Urinary bladder (tissue), 4 donors: ENCODE results near the gene ENOX2. TPM values are rescaled to one million over a fixed set of nuclear protein-coding genes. Genes with fewer than 3 reads are reported as not detected.

Experiments
- DNase-seq: peaks from one replicate; pipeline ENCODE4 v3.0.0-alpha.2; 2015; ENCODE audit errors: extremely low spot score
- H3K27ac ChIP-seq: one replicate; pipeline ENCODE4 v1.5.1; 2013; ENCODE audit warnings: low read depth, mild to moderate bottlenecking, moderate library complexity
- H3K36me3 ChIP-seq: one replicate; pipeline ENCODE4 v1.6.1; 2013; ENCODE audit warnings: mild to moderate bottlenecking, moderate library complexity; ENCODE audit not compliant: insufficient read depth
- H3K4me1 ChIP-seq: one replicate; pipeline ENCODE4 v1.6.1; 2013; ENCODE audit warnings: mild to moderate bottlenecking, moderate library complexity; ENCODE audit not compliant: insufficient read depth
- H3K4me3 ChIP-seq: one replicate; pipeline ENCODE4 v1.5.1; 2013; ENCODE audit warnings: low read depth, low read length
- WGBS: extraction: QIAGEN DNeasy Blood & Tissue Kit; methylation state at CpG from one replicate; pipeline ENCODE4 v1.1.7; 2013; 5-methylcytosine and 5-hydroxymethylcytosine counted together
- polyA plus RNA-seq: library from polyadenylated mRNA; stranded (reverse); fragments of 200-250 nt; gene quantifications from one replicate; pipeline ENCODE4 v1.2.3, GENCODE V29; 2013
- total RNA-seq: library from RNA; depleted of rRNA; stranded (reverse); fragments of >200 nt; gene quantifications from one replicate; pipeline ENCODE4 v1.2.3, GENCODE V29; 2014
- donor health status: healthy with polysubstance abuse.
- donor health status: healthy.

The ENOX2 gene
- total and polyA plus RNA-seq, 2 donors = 12.5 to 13.9 TPM

GRCh38 chrX:130874751-130875150 is 28.3 kb downstream of the ENOX2 start:
- no peak overlapping the region for H3K4me3 ChIP-seq
- H3K27ac ChIP-seq = no peak overlapping the region
- no peaks in the 10 kb centered on the region for H3K4me1 ChIP-seq
- no peak for DNase-seq
- no peaks in the 10 kb centered on the region for H3K36me3 ChIP-seq
- 95% methylated on average over 2 of the region's 2 CpGs for WGBS

DNA sequence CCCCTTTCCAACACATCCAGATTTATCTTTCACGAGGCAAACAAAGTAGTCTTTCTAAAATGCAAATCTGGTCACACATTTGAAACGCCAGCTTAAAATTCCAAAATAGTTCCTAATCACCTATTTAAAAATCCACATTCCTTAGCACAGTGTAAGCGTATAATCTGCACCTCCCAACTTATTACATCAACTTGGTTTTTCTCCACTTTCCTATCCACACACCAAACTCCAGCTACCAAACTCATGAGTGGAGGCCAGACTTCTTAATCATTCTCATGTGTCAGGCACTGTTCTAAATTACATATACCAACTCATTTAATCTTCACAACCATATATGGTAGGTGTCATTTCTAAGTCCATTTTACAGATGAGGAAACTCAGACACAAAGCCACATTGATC is 33.8 kb downstream of the ENOX2 start:
- Histone ChIP-seq H3K27ac (no peak overlapping the region), H3K36me3 (no peaks in the 10 kb centered on the region), H3K4me3 (no peak overlapping the region), H3K4me1 (no peaks in the 10 kb centered on the region)
- 92% methylated on average over 3 of the region's 3 CpGs for WGBS
- no peak for DNase-seq

GRCh38 chrX:130861462-130861861 is 41.5 kb downstream of the ENOX2 start:
- 96% methylated on average over 1 of the region's 1 CpG for WGBS

DNA sequence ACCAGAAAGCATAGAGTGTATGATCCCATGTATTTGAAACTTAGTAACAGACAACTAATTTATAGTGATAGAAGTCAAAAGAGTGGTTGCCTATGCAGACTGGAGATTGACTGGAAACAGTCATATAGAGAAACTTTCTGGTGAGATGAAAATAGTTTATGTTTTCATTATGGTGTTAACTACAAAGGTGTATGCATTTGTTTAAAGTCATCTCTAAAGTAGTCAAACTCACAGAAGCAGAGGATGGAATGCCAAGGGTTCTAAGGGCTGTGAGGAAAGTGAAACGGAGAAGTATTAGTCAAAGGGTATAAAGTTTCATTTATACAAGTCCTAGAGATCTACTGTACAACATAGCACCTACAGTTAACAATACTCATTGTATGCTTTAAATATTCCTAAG is 45.8 kb downstream of the ENOX2 start:
- no peaks in the 10 kb centered on the region for H3K4me1 ChIP-seq
- no peaks in the 10 kb centered on the region for H3K36me3 ChIP-seq
- no peak for DNase-seq
- 87% methylated on average over 1 of the region's 1 CpG for WGBS
- H3K27ac ChIP-seq = no peak overlapping the region
- no peak overlapping the region for H3K4me3 ChIP-seq

More at GRCh38 chrX:130861462-130861861, 41.5 kb downstream of the ENOX2 start:
- DNase-seq = no peak
- Histone ChIP-seq H3K36me3 (no peaks in the 10 kb centered on the region), H3K4me1 (no peaks in the 10 kb centered on the region), H3K4me3 (no peak overlapping the region), H3K27ac (no peak overlapping the region)

DNA sequence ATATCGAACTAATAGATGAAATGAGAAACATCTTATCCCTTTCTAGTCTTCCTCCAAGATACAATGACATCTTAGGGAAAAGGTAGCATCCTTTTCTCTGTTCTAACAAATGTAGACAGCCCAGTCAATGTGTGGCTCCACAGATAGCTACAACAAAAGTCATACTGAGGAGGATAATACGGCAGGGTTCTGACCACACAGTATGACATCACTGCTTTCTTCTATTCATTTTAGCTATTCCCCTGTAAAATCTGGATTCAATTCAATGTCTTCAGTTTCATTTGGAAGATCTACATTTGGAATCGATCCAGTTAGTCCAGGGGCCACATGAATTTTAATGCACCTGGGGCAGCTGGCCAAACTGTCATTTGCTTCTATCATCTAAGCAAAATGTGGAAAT is 51.4 kb downstream of the ENOX2 start:
- DNase-seq = no peak
- 91% methylated on average over 3 of the region's 3 CpGs for WGBS
- Histone ChIP-seq H3K36me3 (no peaks in the 10 kb centered on the region), H3K4me1 (no peaks in the 10 kb centered on the region), H3K27ac (no peak overlapping the region), H3K4me3 (no peak overlapping the region)

GRCh38 chrX:130848763-130849162 is 54.2 kb downstream of the ENOX2 start:
- Histone ChIP-seq H3K4me3 (no peak overlapping the region), H3K36me3 (no peaks in the 10 kb centered on the region), H3K27ac (no peak overlapping the region), H3K4me1 (no peaks in the 10 kb centered on the region)
- DNase-seq = no peak
- WGBS = 87% methylated on average over 2 of the region's 2 CpGs

DNA sequence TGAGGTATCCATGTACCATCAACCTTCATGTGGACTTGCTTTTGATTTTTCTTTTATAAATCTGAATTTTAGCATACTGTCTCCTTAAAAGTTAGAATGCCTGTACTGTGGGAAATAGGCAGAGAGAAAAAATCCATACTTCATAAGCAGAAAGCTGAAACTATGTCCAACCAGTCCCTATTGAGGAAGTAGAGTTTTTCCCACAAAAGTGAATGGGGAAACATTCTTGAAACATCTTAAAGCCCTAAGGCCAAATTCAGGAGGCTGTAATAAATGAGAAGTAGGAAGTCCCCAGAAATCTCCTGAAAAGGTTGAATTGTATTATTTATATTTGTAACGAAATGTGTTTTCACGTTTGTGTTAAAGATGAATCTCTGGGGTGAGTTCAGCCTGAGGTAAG is 56.3 kb downstream of the ENOX2 start:
- 85% methylated on average over 2 of the region's 2 CpGs for WGBS
- Histone ChIP-seq H3K4me1 (no peaks in the 10 kb centered on the region), H3K4me3 (no peak overlapping the region), H3K27ac (no peak overlapping the region), H3K36me3 (no peaks in the 10 kb centered on the region)
- DNase-seq = no peak

DNA sequence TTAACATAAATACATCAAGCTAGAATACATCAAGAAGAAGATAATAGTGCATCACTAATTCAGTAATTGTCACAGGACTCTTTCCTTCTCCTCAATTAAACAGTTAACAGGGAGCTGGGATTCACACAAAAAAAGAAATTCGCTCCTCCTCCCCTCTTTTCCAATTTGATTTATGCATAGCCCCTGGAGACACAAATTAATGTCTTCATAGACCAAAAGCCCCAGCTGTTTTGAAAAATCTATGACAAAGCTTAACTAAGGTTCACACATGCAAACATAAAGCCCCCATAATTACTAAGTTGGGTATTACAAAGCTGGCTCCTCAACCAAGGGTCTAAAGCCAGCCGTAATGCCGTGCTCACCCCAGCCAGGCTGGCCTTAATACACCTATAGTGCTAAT is 61.2 kb downstream of the ENOX2 start:
- H3K4me1 ChIP-seq = no peaks in the 10 kb centered on the region
- no peak overlapping the region for H3K4me3 ChIP-seq
- no peak for DNase-seq
- WGBS = 93% methylated on average over 3 of the region's 3 CpGs
- no peak overlapping the region for H3K27ac ChIP-seq
- H3K36me3 ChIP-seq = no peaks in the 10 kb centered on the region

DNA sequence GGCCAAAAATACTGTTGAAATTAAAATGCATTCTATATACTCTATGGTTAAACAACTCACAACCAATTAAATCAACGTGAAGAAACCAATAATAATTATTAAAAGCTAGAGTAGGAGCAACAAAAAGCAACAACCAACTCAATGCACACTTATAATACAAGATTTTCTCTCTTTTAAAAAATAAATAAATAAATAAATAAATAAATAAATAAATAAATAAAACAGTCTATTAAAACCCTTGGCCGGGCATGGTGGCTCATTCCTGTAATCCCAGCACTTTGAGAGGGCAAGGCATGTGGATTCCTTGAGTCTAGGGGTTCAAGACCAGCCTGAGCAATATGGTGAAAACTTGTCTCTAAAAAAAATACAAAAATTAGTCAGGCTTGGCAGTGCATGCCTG is 62.7 kb downstream of the ENOX2 start:
- Histone ChIP-seq H3K4me1 (no peaks in the 10 kb centered on the region), H3K27ac (no peak overlapping the region), H3K36me3 (no peaks in the 10 kb centered on the region), H3K4me3 (no peak overlapping the region)
- no peak for DNase-seq
- 86% methylated on average over 2 of the region's 2 CpGs for WGBS

DNA sequence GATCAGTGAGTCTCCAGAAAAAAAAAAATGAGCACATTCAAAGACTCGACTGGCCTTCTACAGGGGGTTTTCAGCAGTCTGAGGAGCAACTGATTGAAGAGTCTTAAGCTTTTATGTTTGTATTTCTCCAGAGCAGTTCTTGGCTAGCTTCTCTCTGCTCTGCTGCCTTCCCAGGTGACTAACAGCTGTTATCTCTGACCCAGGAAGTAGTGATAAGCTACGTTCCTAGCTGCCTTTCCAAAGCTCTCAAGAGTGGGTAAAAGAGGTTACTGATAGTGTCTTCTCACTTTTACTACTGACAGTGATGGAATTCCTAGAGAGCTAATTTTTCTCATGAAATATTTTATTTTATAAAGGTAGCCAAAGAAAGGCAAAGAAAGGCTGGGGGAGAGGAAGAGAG is 66.6 kb downstream of the ENOX2 start:
- DNase-seq = no peak
- 33% methylated on average over 2 of the region's 2 CpGs for WGBS
- Histone ChIP-seq H3K27ac (no peak overlapping the region), H3K4me1 (no peaks in the 10 kb centered on the region), H3K36me3 (no peaks in the 10 kb centered on the region), H3K4me3 (no peak overlapping the region)

DNA sequence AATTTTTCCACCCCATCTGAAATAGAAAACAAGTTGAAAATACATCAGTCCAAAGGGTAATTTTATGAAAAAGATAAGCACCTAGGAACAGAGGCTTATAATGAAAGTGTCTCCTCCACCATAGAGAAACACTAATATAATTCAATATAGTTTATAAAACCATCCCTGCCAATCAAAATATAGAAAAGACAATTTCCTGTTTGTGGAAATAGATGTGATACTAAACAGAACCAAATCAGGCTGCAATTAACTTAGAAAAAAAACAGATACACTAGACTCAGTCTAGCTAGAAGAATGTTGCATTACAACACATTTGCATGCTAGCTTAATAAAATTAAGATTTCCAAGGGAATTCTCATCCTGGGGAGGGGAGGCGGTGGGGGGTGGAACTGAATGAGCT is 68.2 kb downstream of the ENOX2 start:
- no peak overlapping the region for H3K27ac ChIP-seq
- DNase-seq = no peak
- no peaks in the 10 kb centered on the region for H3K36me3 ChIP-seq
- 100% methylated on average over 1 of the region's 1 CpG for WGBS
- no peak overlapping the region for H3K4me3 ChIP-seq
- no peaks in the 10 kb centered on the region for H3K4me1 ChIP-seq

DNA sequence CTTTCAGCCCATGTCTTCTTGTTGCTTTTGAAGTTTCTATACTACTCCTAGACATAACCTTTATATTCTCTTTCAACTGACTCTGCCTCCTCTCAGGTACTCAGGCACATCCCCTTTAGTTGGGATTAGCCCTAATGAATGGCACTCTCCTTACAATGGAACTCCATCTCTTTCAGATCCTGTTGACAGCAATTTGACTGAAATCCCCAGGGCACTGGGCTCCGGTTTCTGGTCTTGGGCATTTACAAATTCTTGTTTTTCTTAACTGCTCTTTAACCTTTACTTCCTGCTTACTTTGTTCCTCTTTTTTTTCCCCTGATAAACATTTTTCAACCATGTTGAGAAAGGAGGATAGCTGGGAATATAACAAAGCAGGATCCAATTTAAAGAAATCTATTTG is 68.9 kb downstream of the ENOX2 start:
- H3K36me3 ChIP-seq = no peaks in the 10 kb centered on the region
- no peak overlapping the region for H3K4me3 ChIP-seq
- no peak overlapping the region for H3K27ac ChIP-seq
- no peaks in the 10 kb centered on the region for H3K4me1 ChIP-seq
- 70% methylated on average over 1 of the region's 1 CpG for WGBS
- no peak for DNase-seq

- no peak for DNase-seq
- H3K4me1 ChIP-seq = no peaks in the 10 kb centered on the region
- WGBS = 100% methylated on average over 1 of the region's 1 CpG
- no peak overlapping the region for H3K4me3 ChIP-seq
- no peaks in the 10 kb centered on the region for H3K36me3 ChIP-seq
- no peak overlapping the region for H3K27ac ChIP-seq
These were observed 71.7 kb downstream of the ENOX2 start for GRCh38 chrX:130831347-130831722.

DNA sequence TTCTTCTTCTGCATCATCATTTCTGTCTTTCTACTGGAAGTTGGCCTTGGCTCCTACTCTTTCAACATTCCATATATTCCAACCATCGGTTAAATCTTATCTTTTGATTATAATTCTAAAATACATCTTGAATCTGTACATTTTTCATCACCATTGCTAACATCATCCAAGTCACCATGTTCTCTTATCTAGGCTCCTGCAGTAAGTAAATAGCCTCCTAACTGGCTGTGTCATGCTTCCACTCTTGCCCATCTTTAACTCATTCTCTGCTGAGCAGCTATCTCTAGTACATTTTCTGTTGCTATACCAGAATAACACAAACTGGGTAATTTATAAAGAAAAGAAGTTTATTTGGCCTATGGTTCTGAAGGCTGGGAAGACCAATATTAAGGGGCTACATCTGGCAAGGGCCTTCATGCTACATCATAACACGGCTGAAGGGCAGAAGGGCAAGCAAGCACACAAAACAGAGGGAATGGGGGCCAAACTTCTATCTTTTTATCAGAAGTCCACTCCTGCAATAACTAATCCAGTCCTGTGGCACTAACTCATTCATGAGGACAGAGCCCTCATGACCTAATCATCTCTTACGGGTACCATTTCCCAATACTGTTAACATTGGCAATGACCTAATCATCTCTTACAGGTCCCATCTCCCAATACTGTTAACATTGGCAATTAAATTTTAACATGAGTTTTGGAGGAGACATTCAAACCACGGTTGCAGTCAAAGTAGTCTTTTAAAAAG is 72.2 kb downstream of the ENOX2 start:
- no peak overlapping the region for H3K27ac ChIP-seq
- H3K4me1 ChIP-seq = no peaks in the 10 kb centered on the region
- 77% methylated on average over 4 of the region's 4 CpGs for WGBS
- no peaks in the 10 kb centered on the region for H3K36me3 ChIP-seq
- DNase-seq = no peak
- no peak overlapping the region for H3K4me3 ChIP-seq
